GM03348 (cell line): ENCODE measurements around the gene OR6P1.

Experiments used
- DNase-seq: peaks from one replicate; pipeline ENCODE4 v3.0.0; 2012; ENCODE audit warnings: low spot score

OR6P1 gene

DNA sequence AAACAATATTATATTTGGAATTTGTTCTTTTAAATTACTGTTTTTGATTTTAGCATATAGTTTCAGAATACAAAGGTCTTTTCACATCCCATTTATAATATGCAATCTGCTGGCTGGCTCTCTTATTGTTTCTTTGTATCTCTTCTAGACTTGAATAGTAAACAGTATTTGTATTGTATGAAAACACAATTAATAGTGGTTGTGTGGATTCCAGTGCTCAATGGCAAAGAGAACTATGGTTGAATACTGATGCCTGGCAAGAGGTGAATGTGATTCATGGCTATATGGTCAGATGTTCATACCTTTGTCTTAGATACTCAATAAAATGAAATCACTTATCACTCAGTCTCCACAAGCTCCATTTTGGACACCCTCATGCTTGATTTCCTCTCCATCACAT, 53.4 kb downstream of the OR6P1 start:
- no peak for DNase-seq
